GM19238 (cell line): ENCODE results near the gene SAMD4B.
"Not testable (repeated sequence)": the region's sequence is repeated elsewhere in the genome, so short reads cannot be mapped to it uniquely, and the experiment has no call there.

Experiments used
- DNase-seq: peaks from one replicate; pipeline ENCODE4 v3.0.0; 2011; ENCODE audit warnings: low spot score; ENCODE audit not compliant: insufficient read length

SAMD4B gene

GRCh38 chr19:39310558-39311311, 31.5 kb upstream of the SAMD4B start:
- DNase-seq, result no peak

- no peak for DNase-seq
Observed at GRCh38 chr19:39314016-39314728, 28.0 kb upstream of the SAMD4B start.

DNA sequence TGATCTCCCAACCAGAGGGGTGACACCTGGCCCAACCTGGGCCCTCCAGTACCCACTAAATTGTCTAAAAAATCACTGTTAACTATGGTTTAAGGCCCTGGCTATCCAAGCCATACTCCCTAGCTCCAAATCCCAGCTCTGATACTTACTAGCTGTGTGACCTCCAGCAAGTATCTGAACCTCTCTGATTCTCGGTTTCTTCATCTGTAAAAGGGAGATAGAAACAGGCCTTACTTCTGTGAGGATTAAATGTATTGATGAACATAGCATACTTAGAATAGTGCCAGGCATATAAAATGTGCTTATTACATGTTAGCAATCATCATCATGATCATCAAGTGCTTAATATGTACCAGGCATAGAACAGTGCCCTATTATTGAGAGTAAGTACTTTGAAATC, 26.3 kb upstream of the SAMD4B start:
- DNase-seq, result no peak

- DNase-seq, result no peak
Observed at GRCh38 chr19:39316627-39317321, 25.4 kb upstream of the SAMD4B start.

DNA sequence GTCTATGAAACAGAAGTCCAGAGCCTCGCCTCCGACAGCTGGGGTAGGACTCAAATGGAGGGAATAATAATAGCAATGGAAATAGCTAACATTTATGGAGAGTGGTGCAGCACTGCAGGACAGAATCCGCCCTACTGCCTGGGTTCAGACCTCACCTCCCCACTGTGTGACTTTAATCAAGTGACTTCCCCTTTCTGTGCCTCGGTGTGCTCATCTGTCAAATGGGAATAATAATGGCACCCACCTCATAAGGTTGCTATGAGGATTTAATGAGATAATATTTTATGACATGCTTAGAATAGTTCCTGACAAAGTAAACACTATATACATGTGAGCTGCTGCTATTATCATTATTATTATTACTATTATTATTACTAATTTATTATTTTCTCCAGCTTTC, 24.7 kb upstream of the SAMD4B start:
- no peak for DNase-seq

DNA sequence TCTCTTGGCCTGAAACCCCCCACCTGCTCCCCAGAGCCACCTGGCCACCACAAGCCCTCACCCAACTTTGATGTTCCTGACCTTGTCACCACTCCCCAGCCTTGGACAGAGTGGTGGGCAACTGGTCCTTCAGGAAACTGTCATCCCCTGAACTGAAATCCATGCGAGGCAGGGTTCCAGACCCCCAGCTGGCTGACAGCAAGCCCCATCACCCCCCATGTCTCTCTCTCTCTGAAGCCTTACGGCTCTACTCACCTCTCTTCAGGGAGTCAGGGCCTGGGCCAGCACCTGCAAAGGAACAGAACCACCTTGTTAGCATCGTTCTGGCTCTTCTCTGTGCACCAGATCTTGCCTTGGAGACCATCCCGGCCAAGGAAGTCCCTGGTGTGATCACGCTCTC, 24.1 kb upstream of the SAMD4B start:
- no peak for DNase-seq

DNA sequence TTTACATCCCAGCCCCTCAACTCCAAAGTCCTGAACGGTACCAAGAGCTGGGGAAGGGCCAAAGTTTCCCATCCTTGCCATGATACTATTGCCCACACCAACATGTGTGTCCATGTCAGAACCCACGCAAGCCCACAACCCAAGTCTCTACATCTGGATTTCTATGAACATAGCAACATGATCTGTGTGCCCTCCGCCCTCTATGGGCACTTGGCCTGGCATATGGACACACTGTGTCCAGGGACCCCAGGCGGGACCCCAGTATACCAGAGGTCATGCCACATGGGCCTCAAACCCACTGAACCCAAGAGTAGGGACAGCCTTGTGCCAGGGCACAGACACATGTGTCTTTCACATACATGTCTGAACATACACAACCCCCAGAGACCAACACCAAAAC, 23.5 kb upstream of the SAMD4B start:
- DNase-seq, result no peak

DNA sequence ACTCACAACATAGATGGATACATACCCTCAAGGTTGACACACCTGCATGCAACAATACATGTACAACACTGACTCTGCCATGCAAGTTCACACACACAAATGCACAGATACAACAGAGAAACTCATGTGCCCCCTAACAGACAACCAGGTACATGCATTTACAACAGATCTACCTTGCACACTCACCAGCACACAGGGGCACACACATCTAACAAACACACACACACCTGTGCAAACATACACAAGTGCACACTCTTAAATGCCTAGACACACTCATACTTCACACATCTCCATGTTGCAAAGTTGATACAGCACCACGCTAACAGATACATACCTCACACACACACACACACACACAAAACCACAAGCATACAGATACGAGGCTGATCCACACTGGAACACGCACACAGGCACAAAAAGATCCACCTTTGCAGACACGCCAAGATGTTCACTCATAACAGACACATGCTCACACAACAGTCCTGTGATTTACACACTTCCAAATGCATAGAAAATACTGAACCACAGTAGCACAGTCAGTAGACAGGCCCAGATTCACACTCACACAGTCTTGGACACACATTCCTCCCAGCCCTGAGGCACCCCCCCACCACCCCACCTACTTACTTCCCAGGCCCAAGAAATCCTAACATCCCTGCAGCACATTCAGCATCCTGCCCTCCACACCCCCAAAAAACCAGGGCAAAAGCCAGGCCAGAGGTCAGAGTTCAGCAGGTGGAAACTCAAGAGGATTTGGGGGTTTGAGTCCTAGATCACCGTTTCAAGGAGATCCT, 22.9 kb upstream of the SAMD4B start:
- DNase-seq, result no peak

DNA sequence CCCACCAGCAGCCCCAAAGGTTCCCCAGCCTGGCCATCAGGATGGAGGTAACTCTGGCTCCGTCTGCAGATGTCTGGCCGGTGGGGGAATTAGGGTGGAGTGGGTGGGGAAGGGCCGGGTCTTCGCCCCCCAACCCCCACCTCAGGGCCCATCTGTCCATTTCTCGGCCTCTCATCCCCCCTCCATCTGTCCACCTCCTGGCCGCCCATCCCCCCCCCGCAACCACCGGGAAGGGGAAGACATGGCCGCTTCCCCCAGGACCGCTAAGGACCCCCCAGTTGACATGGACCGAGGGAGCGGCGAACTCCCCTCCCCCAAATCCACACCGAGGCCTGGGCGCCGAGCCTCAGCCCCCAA, 22.4 kb upstream of the SAMD4B start:
- no peak for DNase-seq

DNA sequence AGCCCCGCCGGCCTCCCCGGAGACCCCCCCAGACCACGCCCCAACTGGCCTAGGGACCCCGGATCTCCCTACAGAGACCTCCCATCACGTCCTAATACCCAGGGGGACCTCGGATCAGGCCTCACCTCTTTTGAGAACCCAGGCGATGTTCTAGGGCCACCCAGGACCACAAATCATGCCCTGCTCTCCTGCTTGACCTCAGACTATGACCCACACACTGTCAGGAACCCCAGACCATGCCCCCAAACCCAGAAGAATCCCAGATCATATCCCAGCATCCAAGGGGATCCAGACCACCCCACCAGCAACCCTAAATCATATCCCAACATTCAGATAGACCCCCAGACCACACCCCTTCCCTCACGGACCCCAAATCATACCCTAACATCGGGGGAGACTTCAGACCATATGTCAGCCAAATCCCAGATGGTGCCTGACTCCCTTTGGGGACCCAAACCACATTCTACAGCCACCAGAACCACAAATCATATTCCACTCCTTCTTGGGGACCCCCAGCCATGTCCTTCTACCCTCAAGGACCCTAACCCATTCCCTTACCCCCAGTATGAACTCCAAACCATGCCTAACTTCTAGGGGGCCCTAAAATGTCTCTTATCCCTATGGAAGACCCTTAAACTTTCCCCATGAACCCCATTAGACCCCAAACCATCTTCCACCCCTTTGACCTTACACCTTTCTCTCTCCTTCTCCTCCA, 20.9 kb upstream of the SAMD4B start:
- DNase-seq, result no peak

- DNase-seq, result no peak
Observed at GRCh38 chr19:39321832-39322176, 20.4 kb upstream of the SAMD4B start.

DNA sequence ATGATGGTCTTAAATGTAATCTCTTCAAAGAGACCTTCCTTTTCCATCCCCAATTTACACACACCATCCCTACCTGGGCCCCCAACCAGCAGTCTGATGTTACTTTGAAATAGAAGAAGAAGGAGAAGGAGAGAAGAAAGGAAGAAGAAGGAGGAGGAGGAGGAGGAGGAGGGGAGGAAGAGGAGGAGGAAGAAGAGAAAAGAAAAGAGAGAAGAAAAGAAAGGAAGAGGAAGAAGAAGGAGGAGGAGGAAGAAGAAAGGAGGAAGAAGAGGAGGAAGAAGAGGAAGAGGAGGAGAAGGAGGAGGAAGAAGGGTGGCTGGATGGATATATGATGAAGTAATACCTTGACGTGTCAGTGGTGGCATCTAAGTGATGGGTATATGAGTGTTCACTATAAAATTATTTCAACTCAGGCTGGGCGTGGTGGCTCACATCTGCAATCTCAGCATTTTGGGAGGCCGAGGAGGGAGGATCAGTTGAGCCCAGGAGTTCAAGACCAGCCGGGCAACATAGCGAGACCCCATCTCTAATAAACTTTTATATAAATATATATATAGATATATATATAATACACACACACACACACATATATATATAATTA, 17.9 kb upstream of the SAMD4B start:
- DNase-seq, result no peak

GRCh38 chr19:39325778-39326665, 16.2 kb upstream of the SAMD4B start:
- DNase-seq, result no peak

- no peak for DNase-seq
Observed at GRCh38 chr19:39327363-39328045, 14.7 kb upstream of the SAMD4B start.

GRCh38 chr19:39328046-39328705, 14.0 kb upstream of the SAMD4B start:
- peak; percentile 73 for DNase-seq

DNA sequence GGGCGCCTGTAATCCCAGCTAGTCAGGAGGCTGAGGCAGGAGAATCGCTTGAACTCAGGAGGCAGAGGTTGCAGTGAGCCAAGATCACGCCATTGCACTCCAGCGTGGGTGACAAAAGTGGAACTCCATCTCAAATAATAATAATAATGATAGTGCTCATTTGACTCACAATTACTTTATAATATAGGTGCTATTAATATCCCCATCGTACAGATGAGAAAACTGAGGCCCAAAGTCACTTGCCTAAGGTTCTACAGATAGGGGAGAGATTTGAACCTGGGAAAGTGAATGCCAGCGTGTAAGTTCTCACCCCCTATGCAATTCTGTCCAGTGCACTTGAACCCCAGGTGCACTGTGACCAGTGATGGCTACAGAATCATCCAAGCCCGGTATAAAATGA, 12.3 kb upstream of the SAMD4B start:
- no peak for DNase-seq

- no peak for DNase-seq
Observed at GRCh38 chr19:39332293-39332692, 9.9 kb upstream of the SAMD4B start.

DNA sequence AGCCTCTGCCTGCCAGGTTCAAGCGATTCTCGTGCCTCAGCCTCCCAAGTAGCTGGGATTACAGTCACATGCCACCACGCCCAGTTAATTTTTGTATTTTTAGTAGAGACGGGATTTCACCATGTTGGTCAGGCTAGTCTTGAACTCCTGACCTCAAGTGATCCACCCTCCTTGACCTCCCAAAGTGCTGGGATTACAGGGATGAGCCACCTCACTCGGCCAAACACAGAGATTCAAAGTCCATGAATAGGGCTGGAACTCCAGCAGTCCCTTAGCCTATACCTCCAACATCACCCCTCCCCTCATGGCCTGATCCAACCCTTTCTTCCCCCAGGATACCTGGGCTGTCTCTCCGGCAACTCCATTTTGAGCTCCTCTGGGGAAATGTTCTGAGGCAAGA, 9.5 kb upstream of the SAMD4B start:
- not testable (repeated sequence) for DNase-seq

- no peak for DNase-seq
Observed at GRCh38 chr19:39333507-39333906, 8.7 kb upstream of the SAMD4B start.
